HG03025 (cell line): ENCODE data around the gene RAB42.
"Not testable (repeated sequence)": the region's sequence is repeated elsewhere in the genome, so short reads cannot be mapped to it uniquely, and the experiment has no call there.

ENCODE experiments used
- ATAC-seq: cut with Tn5 transposase; IDR thresholded peaks from one replicate; pipeline ENCODE4 v1.9.1; 2021; ENCODE audit warnings: mild to moderate bottlenecking, moderate library complexity; ENCODE audit not compliant: unreplicated experiment, low FRiP score

RAB42 gene

GRCh38 chr1:28581531-28582247 lies 10.4 kb upstream of the RAB42 start:
- peak; percentile 64 for ATAC-seq

GRCh38 chr1:28582248-28582615 lies 9.8 kb upstream of the RAB42 start:
- ATAC-seq: peak; percentile 9

- not testable (repeated sequence) for ATAC-seq
Measured at GRCh38 chr1:28586585-28587391, 5.3 kb upstream of the RAB42 start.

GRCh38 chr1:28592321-28593071 lies 431 bp downstream of the RAB42 start:
- ATAC-seq: no peak

GRCh38 chr1:28593988-28594356 lies 1.9 kb downstream of the RAB42 start:
- ATAC-seq: not testable (repeated sequence)

GRCh38 chr1:28594686-28595411 lies 2.8 kb downstream of the RAB42 start:
- not testable (repeated sequence) for ATAC-seq

GRCh38 chr1:28595412-28596191 lies 3.5 kb downstream of the RAB42 start:
- ATAC-seq: no peak

- not testable (repeated sequence) for ATAC-seq
Measured at GRCh38 chr1:28596276-28596675, 4.2 kb downstream of the RAB42 start.

GRCh38 chr1:28601696-28602095 lies 9.6 kb downstream of the RAB42 start:
- no peak for ATAC-seq

GRCh38 chr1:28602536-28603439 lies 10.7 kb downstream of the RAB42 start:
- ATAC-seq: no peak

- no peak for ATAC-seq
Measured at GRCh38 chr1:28604411-28604810, 12.3 kb downstream of the RAB42 start.

- no peak for ATAC-seq
Measured at GRCh38 chr1:28604962-28605361, 12.9 kb downstream of the RAB42 start.

- ATAC-seq: no peak
Measured at GRCh38 chr1:28606771-28607170, 14.7 kb downstream of the RAB42 start.

GRCh38 chr1:28613175-28613574 lies 21.1 kb downstream of the RAB42 start:
- no peak for ATAC-seq

- ATAC-seq: no peak
Measured at GRCh38 chr1:28631713-28632112, 39.6 kb downstream of the RAB42 start.

- no peak for ATAC-seq
Measured at GRCh38 chr1:28632560-28632959, 40.5 kb downstream of the RAB42 start.

GRCh38 chr1:28640766-28641165 lies 48.7 kb downstream of the RAB42 start:
- ATAC-seq: no peak

- ATAC-seq: no peak
Measured at GRCh38 chr1:28642056-28642846, 50.2 kb downstream of the RAB42 start.
